Suprapubic skin (tissue), 4 donors: ENCODE measurements around the gene POC1B. TPM values are rescaled to one million over a fixed set of nuclear protein-coding genes. Genes with fewer than 3 reads are reported as not detected.

Source experiments
- DNase-seq, 2 donors: peaks; one replicate each; pipeline ENCODE4 v3.0.0-alpha.2; 2019; ENCODE audit warnings: low spot score in 2 of 2
- H3K27ac ChIP-seq: fragments of 200-600 bp; sonication (generic); one replicate; pipeline ENCODE4 v1.5.1; 2019
- H3K27me3 ChIP-seq: fragments of 200-600 bp; sonication (generic); one replicate; pipeline ENCODE4 v1.5.1; 2019
- H3K36me3 ChIP-seq: fragments of 200-600 bp; sonication (generic); one replicate; pipeline ENCODE4 v1.5.1; 2019
- H3K4me1 ChIP-seq: fragments of 200-600 bp; sonication (generic); one replicate; pipeline ENCODE4 v1.5.1; 2019
- H3K4me3 ChIP-seq: fragments of 200-600 bp; sonication (generic); one replicate; pipeline ENCODE4 v1.5.1; 2019; ENCODE audit warnings: mild to moderate bottlenecking
- H3K9me3 ChIP-seq: fragments of 200-600 bp; sonication (generic); one replicate; pipeline ENCODE4 v1.5.1; 2019
- EP300 ChIP-seq: sonication (generic); formaldehyde crosslinking; IDR thresholded peaks from one replicate; pipeline ENCODE4 v1.6.1; 2017; ENCODE audit warnings: antibody characterized with exemption
- POLR2A ChIP-seq, 2 donors: fragments of 450-650 bp; IDR thresholded peaks; one replicate each; pipeline ENCODE4 v1.6.1; 2017; ENCODE audit warnings: antibody characterized with exemption in 2 of 2, mild to moderate bottlenecking in 2 of 2, moderate library complexity in 2 of 2
- POLR2AphosphoS5 ChIP-seq, 3 donors: sonication (generic); formaldehyde crosslinking; IDR thresholded peaks; one replicate each; pipeline ENCODE4 v1.6.1; 2017; ENCODE audit warnings: antibody characterized with exemption in 3 of 3
- WGBS: methylation state at CpG from one replicate; pipeline ENCODE4 v1.1.5; 2018; 5-methylcytosine and 5-hydroxymethylcytosine counted together
- total RNA-seq, 4 donors: library from RNA; depleted of rRNA; stranded (reverse); fragments of >200 nt; gene quantifications; one replicate each; pipeline ENCODE4 v1.1.0, GENCODE V29; 2016
- TF ChIP-seq, protein P1 (sequence below), 2 donors: fragments of 200-600 bp in 1 of 2; fragments of 450-650 bp in 1 of 2; sonication (generic) in 1 of 2; IDR thresholded peaks; one replicate each; pipeline ENCODE4 v1.5.1; 2016 to 2019; ENCODE audit warnings: antibody characterized with exemption in 2 of 2, mild to moderate bottlenecking in 1 of 2, moderate library complexity in 1 of 2

POC1B gene
- total RNA-seq, 4 donors from 2014 or later: 11.3 to 28.2 (median 13.4) TPM

GRCh38 chr12:89421092-89421835 lies 104.6 kb downstream of the POC1B start:
- no peaks in the 10 kb centered on the region for H3K36me3 ChIP-seq
- H3K9me3 ChIP-seq: no peaks in the 10 kb centered on the region
- H3K27ac ChIP-seq: no peak overlapping the region
- H3K27me3 ChIP-seq: no peaks in the 10 kb centered on the region
- DNase-seq: no peak
- TF ChIP-seq EP300 (no peak), POLR2AphosphoS5 (IDR thresholded peaks at IDR 0.05) (no peak), POLR2A (IDR thresholded peaks at IDR 0.05) (no peak)
- TF ChIP-seq, protein P1, sequence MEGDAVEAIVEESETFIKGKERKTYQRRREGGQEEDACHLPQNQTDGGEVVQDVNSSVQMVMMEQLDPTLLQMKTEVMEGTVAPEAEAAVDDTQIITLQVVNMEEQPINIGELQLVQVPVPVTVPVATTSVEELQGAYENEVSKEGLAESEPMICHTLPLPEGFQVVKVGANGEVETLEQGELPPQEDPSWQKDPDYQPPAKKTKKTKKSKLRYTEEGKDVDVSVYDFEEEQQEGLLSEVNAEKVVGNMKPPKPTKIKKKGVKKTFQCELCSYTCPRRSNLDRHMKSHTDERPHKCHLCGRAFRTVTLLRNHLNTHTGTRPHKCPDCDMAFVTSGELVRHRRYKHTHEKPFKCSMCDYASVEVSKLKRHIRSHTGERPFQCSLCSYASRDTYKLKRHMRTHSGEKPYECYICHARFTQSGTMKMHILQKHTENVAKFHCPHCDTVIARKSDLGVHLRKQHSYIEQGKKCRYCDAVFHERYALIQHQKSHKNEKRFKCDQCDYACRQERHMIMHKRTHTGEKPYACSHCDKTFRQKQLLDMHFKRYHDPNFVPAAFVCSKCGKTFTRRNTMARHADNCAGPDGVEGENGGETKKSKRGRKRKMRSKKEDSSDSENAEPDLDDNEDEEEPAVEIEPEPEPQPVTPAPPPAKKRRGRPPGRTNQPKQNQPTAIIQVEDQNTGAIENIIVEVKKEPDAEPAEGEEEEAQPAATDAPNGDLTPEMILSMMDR (IDR thresholded peaks at IDR 0.05): no peak
- 83% methylated on average over 6 of the region's 6 CpGs for WGBS
- no peak overlapping the region for H3K4me3 ChIP-seq
- no peaks in the 10 kb centered on the region for H3K4me1 ChIP-seq

GRCh38 chr12:89418228-89418910 lies 107.5 kb downstream of the POC1B start:
- DNase-seq: no peak
- Histone ChIP-seq H3K36me3 (no peaks in the 10 kb centered on the region), H3K27me3 (no peaks in the 10 kb centered on the region), H3K4me3 (no peak overlapping the region), H3K4me1 (no peaks in the 10 kb centered on the region), H3K9me3 (no peaks in the 10 kb centered on the region), H3K27ac (no peak overlapping the region)
- no peak for TF ChIP-seq POLR2A (IDR thresholded peaks at IDR 0.05)
- no peak for TF ChIP-seq EP300
- TF ChIP-seq POLR2AphosphoS5 (IDR thresholded peaks at IDR 0.05): no peak
- TF ChIP-seq, protein P1 (IDR thresholded peaks at IDR 0.05): no peak
- 80% methylated on average over 5 of the region's 5 CpGs for WGBS

- TF ChIP-seq POLR2A (IDR thresholded peaks at IDR 0.05) (no peak), POLR2AphosphoS5 (IDR thresholded peaks at IDR 0.05) (no peak), EP300 (no peak)
- TF ChIP-seq, protein P1 (IDR thresholded peaks at IDR 0.05): no peak
- DNase-seq: no peak
These were observed 108.4 kb downstream of the POC1B start for GRCh38 chr12:89417246-89417977.

DNA sequence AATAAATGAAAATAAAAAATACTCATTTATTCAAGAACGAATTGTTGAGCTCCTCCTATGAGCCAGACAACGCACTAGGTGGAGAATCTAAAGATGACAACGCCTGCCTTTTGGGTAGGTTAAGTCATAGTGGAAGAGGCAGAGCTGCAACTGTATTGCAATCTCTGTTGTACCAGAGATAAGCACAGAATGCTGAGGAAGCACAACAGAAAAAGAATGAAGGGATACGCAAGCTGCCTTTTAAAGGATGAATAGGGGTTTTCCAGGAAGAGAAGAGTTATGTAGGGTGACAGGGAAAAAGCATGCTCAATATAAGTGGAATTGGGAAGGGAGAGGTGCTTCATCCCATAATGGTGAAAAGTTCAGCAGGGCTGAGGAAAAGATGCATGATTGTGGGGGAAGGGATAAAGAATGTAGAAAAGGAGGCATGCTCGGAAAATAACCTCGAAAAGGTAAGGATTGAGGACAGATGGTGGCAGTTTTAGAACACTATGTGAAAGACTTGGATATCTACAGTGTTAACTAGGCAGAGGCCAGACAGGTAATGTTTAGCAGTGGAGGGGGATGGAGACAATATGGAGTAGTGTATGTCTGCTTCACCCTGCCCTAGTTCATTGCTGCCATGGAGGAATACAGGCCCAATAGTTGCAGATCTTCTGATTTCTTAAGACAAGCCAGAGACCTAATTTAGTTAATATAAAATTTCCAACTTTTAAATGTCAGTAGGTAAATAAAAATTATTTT lies 109.6 kb downstream of the POC1B start:
- Histone ChIP-seq H3K9me3 (no peaks in the 10 kb centered on the region), H3K27me3 (no peaks in the 10 kb centered on the region), H3K4me1 (no peaks in the 10 kb centered on the region), H3K4me3 (no peak overlapping the region), H3K27ac (no peak overlapping the region), H3K36me3 (no peaks in the 10 kb centered on the region)
- TF ChIP-seq POLR2AphosphoS5 (IDR thresholded peaks at IDR 0.05) (no peak), EP300 (no peak), POLR2A (IDR thresholded peaks at IDR 0.05) (no peak)
- TF ChIP-seq, protein P1 (IDR thresholded peaks at IDR 0.05): no peak
- DNase-seq: no peak
- WGBS: 93% methylated on average over 6 of the region's 6 CpGs

More at GRCh38 chr12:89417246-89417977, 108.4 kb downstream of the POC1B start:
- no peak overlapping the region for H3K4me3 ChIP-seq
- H3K9me3 ChIP-seq: no peaks in the 10 kb centered on the region
- WGBS: 54% methylated on average over 3 of the region's 3 CpGs
- no peaks in the 10 kb centered on the region for H3K27me3 ChIP-seq
- H3K36me3 ChIP-seq: no peaks in the 10 kb centered on the region
- H3K4me1 ChIP-seq: no peaks in the 10 kb centered on the region
- no peak overlapping the region for H3K27ac ChIP-seq
